HUDEP-2 (cell line): ENCODE results near the gene PTX4.

ENCODE experiments used
- DNase-seq, 76 experiments: peaks; one replicate each; lab custom pipeline; 2025; ENCODE audit not compliant: unreplicated experiment in 76 of 76; lab: John Stamatoyannopoulos, UW

The PTX4 gene

DNA sequence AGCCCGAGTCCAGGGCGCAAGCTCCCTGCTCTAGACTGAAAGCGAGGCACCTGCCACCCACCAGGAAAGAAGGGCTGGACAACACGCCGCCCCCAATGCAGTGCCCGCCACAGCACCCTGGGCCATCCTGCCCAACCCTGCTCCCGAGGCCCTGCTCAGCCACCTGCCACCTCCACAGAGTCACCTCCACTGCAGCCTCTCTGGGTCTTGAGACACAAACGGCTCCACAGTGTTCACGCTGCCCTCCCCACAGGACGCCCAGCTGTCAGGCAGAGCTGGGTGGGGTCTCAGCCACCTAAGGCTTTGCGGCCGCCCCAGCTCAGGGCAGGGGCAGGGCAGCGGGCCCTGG lies 23.2 kb downstream of the PTX4 start:
- no peak for DNase-seq

GRCh38 chr16:1464894-1465566 lies 23.7 kb downstream of the PTX4 start:
- no peak for DNase-seq

DNA sequence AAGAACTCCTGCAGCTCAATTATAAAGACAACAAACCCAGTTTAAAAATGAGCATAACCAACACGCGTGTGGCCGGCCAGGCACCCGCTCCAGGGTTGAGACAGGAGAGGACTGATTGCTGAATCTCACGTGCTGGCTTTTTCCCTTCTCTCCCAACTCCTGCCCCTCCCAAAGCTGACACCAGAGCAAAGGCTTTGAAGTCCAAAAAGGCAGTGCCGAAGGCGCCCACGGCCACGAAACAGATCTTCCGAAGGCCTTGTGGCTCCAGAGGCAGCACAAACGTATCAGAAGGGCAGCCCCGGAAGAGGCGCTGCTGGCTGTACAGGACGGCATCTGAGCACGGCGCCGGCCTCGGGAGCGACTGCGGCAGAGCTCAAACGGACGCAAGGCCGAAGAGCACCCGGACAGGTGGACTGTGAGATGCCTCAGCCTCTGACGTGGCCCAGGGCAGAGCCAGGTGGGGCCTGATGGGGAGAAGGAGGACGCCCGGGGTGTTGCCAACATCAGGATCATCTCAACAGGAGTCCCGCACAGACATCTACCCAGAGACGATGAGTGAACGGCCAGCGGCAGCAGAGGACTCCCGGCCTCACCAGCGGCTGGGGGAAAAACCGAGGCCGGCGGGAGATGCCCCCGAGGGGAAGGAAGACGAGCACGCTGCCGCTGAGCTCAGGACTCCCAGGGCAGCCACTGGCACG lies 24.4 kb downstream of the PTX4 start:
- DNase-seq = no peak

DNA sequence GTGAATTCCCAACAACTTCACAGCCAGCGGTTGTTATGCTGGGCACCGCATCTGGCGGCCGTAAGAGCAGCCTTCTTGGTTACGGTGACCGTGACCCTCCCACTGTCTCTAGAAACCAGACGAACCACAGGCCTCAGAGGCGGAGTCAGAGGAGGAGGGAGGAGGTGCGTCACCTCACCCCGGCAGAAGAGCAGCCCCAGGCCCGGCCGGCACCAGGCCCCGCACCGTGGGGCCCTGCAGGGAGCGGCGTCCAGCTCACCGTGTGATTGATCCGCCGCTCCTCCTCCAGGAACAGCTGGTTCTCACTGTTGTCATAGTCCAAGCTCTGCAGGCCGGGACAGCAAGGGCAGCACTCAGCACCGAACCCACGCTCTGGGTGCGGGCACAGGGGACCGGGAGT lies 27.6 kb downstream of the PTX4 start:
- DNase-seq = no peak

- no peak for DNase-seq
Observed at GRCh38 chr16:1460602-1461138, 28.1 kb downstream of the PTX4 start.

- no peak for DNase-seq
Observed at GRCh38 chr16:1459967-1460366, 28.8 kb downstream of the PTX4 start.

GRCh38 chr16:1458977-1459341 lies 29.8 kb downstream of the PTX4 start:
- DNase-seq = no peak

GRCh38 chr16:1458336-1458976 lies 30.3 kb downstream of the PTX4 start:
- DNase-seq = no peak

GRCh38 chr16:1457489-1458245 lies 31.1 kb downstream of the PTX4 start:
- no peak for DNase-seq

- no peak for DNase-seq
Observed at GRCh38 chr16:1456951-1457350, 31.8 kb downstream of the PTX4 start.

GRCh38 chr16:1455190-1456171 lies 33.3 kb downstream of the PTX4 start:
- DNase-seq = no peak

DNA sequence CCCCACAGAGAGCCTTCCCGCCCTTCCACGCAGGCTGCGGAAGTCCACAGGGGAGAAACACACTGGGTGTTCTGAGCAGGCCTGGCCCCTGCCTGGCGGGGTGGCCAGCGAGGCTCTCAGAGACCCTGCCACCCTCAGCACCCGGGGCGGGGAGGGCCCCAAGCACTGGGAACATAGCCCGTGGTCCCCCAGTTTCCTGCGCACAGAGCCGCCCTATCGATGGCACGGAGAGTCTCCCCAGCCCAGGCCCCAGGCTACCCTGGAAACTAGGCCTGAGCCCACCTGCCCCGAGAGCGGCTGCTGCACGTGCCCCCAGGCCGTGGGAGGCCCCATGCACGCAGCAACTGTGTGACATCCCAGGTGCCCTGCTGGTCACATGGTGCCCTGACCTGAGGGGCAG lies 34.2 kb downstream of the PTX4 start:
- DNase-seq = no peak

DNA sequence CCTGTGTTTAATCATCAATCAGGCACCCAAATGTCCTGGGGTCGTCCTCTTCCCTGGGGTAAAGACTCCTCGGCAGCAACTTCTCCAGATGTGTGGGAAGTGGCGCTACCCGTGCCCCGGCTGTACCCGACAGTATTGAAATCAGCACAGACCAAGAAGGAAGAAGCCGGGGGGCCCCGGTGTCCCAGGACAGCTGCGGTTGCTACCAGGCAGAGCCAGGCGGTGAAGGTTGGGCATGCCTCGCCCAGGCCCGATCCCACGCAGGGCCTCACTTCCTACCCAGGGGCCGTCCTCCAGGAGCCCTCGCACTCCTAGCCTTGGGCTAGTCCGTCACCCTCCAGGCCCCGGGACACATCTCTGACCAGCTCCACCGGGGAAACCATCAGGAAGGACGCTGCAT lies 35.4 kb downstream of the PTX4 start:
- no peak for DNase-seq

DNA sequence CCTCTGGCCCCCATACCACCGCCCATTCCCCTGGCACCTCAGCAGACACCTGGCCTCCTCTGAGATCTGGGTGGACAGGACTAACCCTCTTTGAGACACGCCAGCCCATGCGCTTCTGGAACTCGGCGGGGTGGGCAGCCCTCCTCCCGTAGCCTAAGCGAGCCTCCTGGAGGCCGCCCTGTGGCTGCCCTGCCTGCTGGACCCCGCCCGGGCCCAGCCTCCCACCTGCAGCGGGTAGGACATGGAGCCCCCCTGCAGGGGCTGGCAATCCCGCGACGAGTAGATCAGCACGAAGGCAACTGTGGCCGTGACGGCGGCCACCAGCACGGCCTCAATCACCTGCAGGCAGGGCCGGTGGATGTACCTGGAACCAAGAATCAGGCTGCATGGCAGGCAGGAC lies 36.2 kb downstream of the PTX4 start:
- DNase-seq = no peak

DNA sequence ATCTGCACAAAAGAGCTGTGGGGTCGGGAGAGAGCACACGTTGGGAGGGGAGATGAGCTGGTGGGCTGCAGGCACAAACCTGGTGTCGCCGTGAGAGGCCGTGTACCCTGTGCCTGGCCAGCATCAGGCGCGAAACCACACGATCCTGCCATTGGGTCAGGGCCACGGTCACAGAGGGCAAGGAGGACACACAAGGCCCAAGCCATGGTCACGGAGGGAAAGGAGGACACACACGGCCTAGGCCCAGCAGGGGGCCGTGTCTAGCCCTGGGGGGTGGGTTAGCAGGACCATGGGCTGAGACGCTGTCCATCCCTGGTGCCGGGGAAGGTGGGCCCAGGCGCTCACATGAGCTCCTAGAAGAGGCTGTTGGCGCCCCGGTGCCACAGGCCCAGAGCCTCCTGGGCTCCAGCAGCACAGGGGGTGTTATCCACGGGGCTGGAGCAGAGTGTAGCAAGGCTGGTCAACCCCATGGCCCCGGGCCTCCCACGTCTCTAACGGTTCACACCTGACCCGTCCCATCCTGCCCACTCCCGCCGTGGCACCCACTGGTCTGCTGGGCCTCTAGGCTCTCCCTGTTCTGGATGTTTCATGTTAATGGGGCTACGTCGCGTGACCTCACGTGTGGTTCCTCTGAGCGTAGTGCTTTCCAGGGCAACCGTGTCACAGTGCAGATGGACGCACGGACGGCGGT lies 36.9 kb downstream of the PTX4 start:
- no peak for DNase-seq

GRCh38 chr16:1450841-1451240 lies 37.9 kb downstream of the PTX4 start:
- DNase-seq = no peak

DNA sequence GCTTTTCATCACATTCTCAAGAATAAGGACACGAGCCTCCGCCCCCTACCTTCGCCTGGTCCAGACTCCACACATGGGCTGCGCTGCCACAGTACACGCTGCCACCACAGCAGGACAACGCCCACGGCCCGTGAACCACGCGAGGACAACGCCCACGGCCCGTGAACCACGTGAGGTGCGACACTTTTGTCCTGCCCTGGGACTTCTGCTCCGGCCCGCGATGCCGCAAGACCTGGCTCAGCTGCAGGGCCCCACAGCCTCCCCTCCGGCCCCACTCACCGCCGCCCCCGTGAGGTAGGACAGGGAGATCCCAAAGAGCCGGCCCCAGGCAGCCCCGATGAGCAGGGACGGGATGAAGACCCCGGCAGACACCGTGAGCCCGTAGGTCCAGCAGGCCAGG lies 38.5 kb downstream of the PTX4 start:
- DNase-seq = no peak

GRCh38 chr16:1449201-1449788 lies 39.4 kb downstream of the PTX4 start:
- DNase-seq = no peak

- no peak for DNase-seq
Observed at GRCh38 chr16:1448536-1449116, 40.1 kb downstream of the PTX4 start.
